HCT116 (cell line): ENCODE measurements around the gene COMMD1. TPM values are rescaled to one million over a fixed set of nuclear protein-coding genes. Genes with fewer than 3 reads are reported as not detected.

Experiments used
- ATAC-seq: fragments of 200-7000 bp; cut with Tn5 transposase; 2 replicates; pipeline ENCODE4 v1.9.1; 2020; ENCODE audit warnings: mild to moderate bottlenecking, moderate library complexity
- BruUV-seq: library from RNA; stranded (reverse); fragments of 400-500 nt; replicated peaks from 2 replicates; lab custom pipeline; 2021; lab: Mats Ljungman, UMichigan
- CTCF ChIA-PET: fragments of 300-600 bp; sonication (Branson Sonifier 250); formaldehyde crosslinking; loops from one replicate; lab custom pipeline; 2021; ENCODE audit warnings: antibody characterized with exemption; lab: Charles Lee
- POLR2A ChIA-PET: fragments of 300-600, 350-600 bp; sonication (Branson Sonifier 250); formaldehyde crosslinking; loops from one replicate; lab custom pipeline; 2021; ENCODE audit warnings: antibody characterized with exemption; lab: Charles Lee
- RAD21 ChIA-PET, 2 experiments: fragments of 300-600 bp; sonication (Branson Sonifier 250); formaldehyde crosslinking; loops; one replicate each; lab custom pipeline; 2023; ENCODE audit warnings: low total read pairs in 2 of 2; ENCODE audit not compliant: uncharacterized antibody in 2 of 2, unreplicated experiment in 2 of 2, low non-redundant PET in 1 of 2; lab: Charles Lee
- DNase-seq: peaks from one replicate; pipeline ENCODE4 v3.0.0-alpha.2; 2010; ENCODE audit warnings: low read depth, low spot score
- H2AFZ ChIP-seq: fragments of 200-600 bp; shearing (Covaris generic), sonication (generic); 2 replicates; pipeline ENCODE4 v1.6.1; 2017; ENCODE audit warnings: low read depth, mixed run types, mixed read lengths, antibody characterized with exemption, low read length; ENCODE audit not compliant: poor library complexity, severe bottlenecking
- H3K27ac ChIP-seq: 2 replicates; pipeline ENCODE4 v1.5.1; 2012; ENCODE audit warnings: low read depth, low read length
- H3K27me3 ChIP-seq: fragments of 200-600 bp; sonication (generic); 2 replicates; pipeline ENCODE4 v1.6.1; 2016; ENCODE audit warnings: mixed run types, low read length, mixed read lengths; ENCODE audit not compliant: insufficient read depth
- H3K36me3 ChIP-seq, 2 experiments: fragments of 200-500 bp in 1 of 2; fragments of 200-600 bp in 1 of 2; sonication (Bioruptor generic) in 1 of 2; sonication (generic) in 1 of 2; 2 replicates each; pipeline versions ENCODE4 v1.5.1 to v1.6.1; 2014 to 2016; ENCODE audit warnings: low read length in 2 of 2, inconsistent platforms in 1 of 2, mixed read lengths in 1 of 2, mixed run types in 1 of 2; ENCODE audit not compliant: insufficient read depth in 2 of 2, control insufficient read depth in 1 of 2
- H3K4me1 ChIP-seq, 2 experiments: fragments of 200-600 bp in 1 of 2; sonication (generic) in 1 of 2; 2 replicates each; pipeline versions ENCODE4 v1.5.1 to v1.6.1; 2012 to 2017; ENCODE audit warnings: low read length in 2 of 2, inconsistent platforms in 1 of 2, mild to moderate bottlenecking in 1 of 2, mixed read lengths in 1 of 2, mixed run types in 1 of 2, moderate library complexity in 1 of 2; ENCODE audit not compliant: insufficient read depth in 2 of 2, control insufficient read depth in 1 of 2
- H3K4me2 ChIP-seq: fragments of 200-600 bp; sonication (generic); 2 replicates; pipeline ENCODE4 v1.6.1; 2017; ENCODE audit warnings: mixed run types, low read length, mixed read lengths
- H3K4me3 ChIP-seq, 2 experiments: fragments of 200-600 bp in 1 of 2; sonication (generic) in 1 of 2; replicated peaks in 1 of 2; 2 replicates each; pipeline ENCODE4 v1.5.1; 2011 to 2016; ENCODE audit warnings: low read length in 2 of 2, control low read depth in 1 of 2, low read depth in 1 of 2, mild to moderate bottlenecking in 1 of 2, mixed read lengths in 1 of 2, mixed run types in 1 of 2
- H3K79me2 ChIP-seq: fragments of 200-600 bp; sonication (generic); 2 replicates; pipeline ENCODE4 v1.6.1; 2017; ENCODE audit warnings: mild to moderate bottlenecking, mixed run types, low read length, moderate library complexity, mixed read lengths; ENCODE audit not compliant: insufficient read depth
- H3K9ac ChIP-seq: fragments of 200-600 bp; sonication (generic); 2 replicates; pipeline ENCODE4 v1.6.1; 2016; ENCODE audit warnings: low read length, mixed read lengths
- H3K9me2 ChIP-seq: fragments of 200-600 bp; sonication (generic), shearing (Covaris generic); 2 replicates; pipeline ENCODE4 v1.6.1; 2017; ENCODE audit warnings: mixed run types, mild to moderate bottlenecking, moderate library complexity; ENCODE audit not compliant: insufficient read depth
- H3K9me3 ChIP-seq, 2 experiments: fragments of 200-500 bp in 1 of 2; fragments of 200-600 bp in 1 of 2; sonication (Bioruptor generic) in 1 of 2; sonication (generic) in 1 of 2; 2 replicates each; pipeline ENCODE4 v1.6.1; 2014 to 2017; ENCODE audit warnings: low read length in 2 of 2, mixed read lengths in 2 of 2, inconsistent platforms in 1 of 2, low read depth in 1 of 2, mild to moderate bottlenecking in 1 of 2, mixed run types in 1 of 2, moderate library complexity in 1 of 2; ENCODE audit not compliant: control insufficient read depth in 1 of 2, insufficient read depth in 1 of 2
- H4K20me1 ChIP-seq: fragments of 200-600 bp; sonication (generic), shearing (Covaris generic); 2 replicates; pipeline ENCODE4 v1.6.1; 2017; ENCODE audit warnings: mixed run types, mild to moderate bottlenecking, moderate library complexity; ENCODE audit not compliant: insufficient read depth
- CTCF ChIP-seq, 3 experiments: fragments of 200-600 bp in 1 of 3; sonication (generic) in 1 of 3; IDR thresholded peaks in 2 of 3; conservative IDR thresholded peaks in 1 of 3; 2 replicates each; pipeline ENCODE4 v1.5.1; 2012 to 2017; ENCODE audit warnings: low read depth in 2 of 3, low read length in 2 of 3, antibody characterized with exemption in 1 of 3, borderline replicate concordance in 1 of 3, control low read depth in 1 of 3, mild to moderate bottlenecking in 1 of 3, mixed read lengths in 1 of 3, mixed run types in 1 of 3, moderate library complexity in 1 of 3; ENCODE audit not compliant: insufficient read depth in 1 of 3
- EGR1 ChIP-seq: IDR thresholded peaks from 2 replicates; pipeline ENCODE4 v1.6.1; 2012; ENCODE audit warnings: low read depth
- ELF1 ChIP-seq: IDR thresholded peaks from 2 replicates; pipeline ENCODE4 v1.6.1; 2012; ENCODE audit warnings: low read depth, borderline replicate concordance
- JUND ChIP-seq: IDR thresholded peaks from 2 replicates; pipeline ENCODE4 v1.6.1; 2012
- POLR2A ChIP-seq: IDR thresholded peaks from 2 replicates; pipeline ENCODE4 v1.7.0; 2011; ENCODE audit warnings: borderline replicate concordance; ENCODE audit not compliant: insufficient read depth, insufficient read length; ENCODE audit errors: extremely low read depth
- POLR2AphosphoS5 ChIP-seq: IDR thresholded peaks from 2 replicates; pipeline ENCODE4 v1.6.1; 2011; ENCODE audit warnings: mild to moderate bottlenecking, low read depth, low read length, moderate library complexity
- SIN3A ChIP-seq: IDR thresholded peaks from 2 replicates; pipeline ENCODE4 v1.6.1; 2012; ENCODE audit warnings: low read depth
- SP1 ChIP-seq: IDR thresholded peaks from 2 replicates; pipeline ENCODE4 v1.6.1; 2012; ENCODE audit warnings: low read depth
- ZFX ChIP-seq: fragments of 450-650 bp; IDR thresholded peaks from 2 replicates; pipeline ENCODE4 v1.6.1; 2017
- ZNF274 ChIP-seq: fragments of 200-500 bp; sonication (Bioruptor generic); IDR thresholded peaks from 2 replicates; pipeline ENCODE4 v1.6.1; 2014; ENCODE audit warnings: mild to moderate bottlenecking, low read depth, low read length, inconsistent platforms
- intact Hi-C: fragments of 100-400 bp; cut with micrococcal nuclease; formaldehyde crosslinking; loops from 2 replicates; pipeline ENCODE4 v1.10.0; 2022
- total RNA-seq: library from RNA; stranded (reverse); gene quantifications from one replicate; pipeline ENCODE4 v1.2.1, GENCODE V29; 2021; ENCODE audit not compliant: unreplicated experiment

Gene COMMD1
- total RNA-seq, 1 experiment from 2014 or later, result 16.1 TPM

- no peaks in the 10 kb centered on the region for H3K27me3 ChIP-seq
- CTCF ChIA-PET, result no interaction called here
- BruUV-seq, result no TSS peak
- H3K27ac ChIP-seq, result no peak overlapping the region
- peaks cover 97% of the 10 kb centered on the region for H3K79me2 ChIP-seq
- RAD21 ChIA-PET, result no interaction called here
- H3K4me1 ChIP-seq, result 0 out of 4 replicates have a peak, but pooled peaks cover 0 to 3% of the 10 kb centered on the region in 2 experiments
- peaks cover 79 to 82% of the 10 kb centered on the region in 2 experiments for H3K36me3 ChIP-seq
- peaks cover 27% of the 10 kb centered on the region; the same call in 1 of the 2 replicates for H4K20me1 ChIP-seq
- H3K4me3 ChIP-seq, result no peak overlapping the region
- ATAC-seq (no peak), DNase-seq (no peak)
- H3K9me3 ChIP-seq, result no peaks in the 10 kb centered on the region
- intact Hi-C loops, result no loop called here
- H2AFZ ChIP-seq, result no peak overlapping the region
- H3K9me2 ChIP-seq, result no peaks in the 10 kb centered on the region
- POLR2A ChIA-PET, result no interaction called here
- TF ChIP-seq POLR2A, result no peak
- TF ChIP-seq CTCF (IDR thresholded peaks at IDR 0.05 in 2 of 3, conservative IDR thresholded peaks at IDR 0.05 in 1 of 3; ENCODE audit: borderline replicate concordance in 1 of 3, insufficient read depth in 1 of 3, low read depth in 2 of 3, low read length in 2 of 3), result no peak
- no peak for TF ChIP-seq SIN3A
- TF ChIP-seq JUND, result no peak
- no peak for TF ChIP-seq ZNF274
- no peak for TF ChIP-seq EGR1
- no peak for TF ChIP-seq SP1
- TF ChIP-seq POLR2AphosphoS5, result no peak
- TF ChIP-seq ELF1, result no peak
- no peak for TF ChIP-seq ZFX
- H3K9ac ChIP-seq, result no peak overlapping the region
- H3K4me2 ChIP-seq, result no peak overlapping the region
Measured at GRCh38 chr2:61877571-61878245, 27.8 kb upstream of the COMMD1 start.
